ENCODE results near the gene PRKN.

The PRKN gene

DNA sequence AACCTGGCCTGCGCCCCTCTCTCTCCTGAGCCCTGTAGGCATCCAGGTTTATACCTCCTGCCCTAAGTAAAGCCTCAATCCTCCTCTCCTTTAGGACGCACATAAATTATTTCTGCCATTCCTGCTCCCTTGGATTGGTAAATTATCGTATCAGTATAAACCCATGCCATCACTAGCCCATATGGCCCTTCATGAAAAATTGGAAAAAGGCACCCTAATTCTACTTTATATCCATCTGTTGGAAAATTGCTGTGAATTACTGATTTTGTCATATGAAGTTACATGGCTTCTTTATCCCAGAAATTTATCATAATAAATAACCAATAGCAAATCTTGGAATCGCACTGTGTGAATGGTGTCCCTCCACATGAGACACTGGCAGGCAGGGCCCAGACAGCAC, 395.2 kb downstream of the PRKN start:
- DNase-seq, result no peak
- Mint-ChIP-seq H3K4me1 (ENCODE audit: low read depth) (no peaks in the 10 kb centered on the region), H3K27ac (no peak overlapping the region), H3K4me3 (no peak overlapping the region), H3K27me3 (no peaks in the 10 kb centered on the region), H3K9me3 (peaks cover 13% of the 10 kb centered on the region), H3K36me3 (ENCODE audit: low read depth) (peaks cover 4% of the 10 kb centered on the region)

DNA sequence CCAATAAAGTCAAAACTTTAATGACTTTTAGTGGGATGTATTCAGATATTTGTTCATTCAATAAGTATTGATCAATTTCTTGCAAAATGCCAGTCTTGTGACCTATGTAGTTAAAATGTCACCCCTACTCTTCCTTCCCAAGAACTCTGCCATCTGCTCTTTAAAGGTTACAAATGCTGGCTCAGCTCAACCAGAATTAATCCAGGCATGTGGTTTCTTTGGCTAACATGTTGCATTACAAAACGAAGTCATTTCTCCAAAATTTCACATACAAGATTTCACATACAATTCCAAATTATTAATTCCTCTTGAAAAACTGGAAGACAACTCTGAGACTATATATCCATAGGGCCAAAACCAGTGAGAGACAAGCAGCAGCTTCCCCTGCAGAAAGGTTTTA, 395.7 kb downstream of the PRKN start:
- no peak overlapping the region for H3K27ac Mint-ChIP-seq
- no peak for DNase-seq
- peaks cover 4% of the 10 kb centered on the region for H3K36me3 Mint-ChIP-seq (ENCODE audit: low read depth)
- H3K27me3 Mint-ChIP-seq, result no peaks in the 10 kb centered on the region
- H3K4me1 Mint-ChIP-seq (ENCODE audit: low read depth), result no peaks in the 10 kb centered on the region
- no peak overlapping the region for H3K4me3 Mint-ChIP-seq
- H3K9me3 Mint-ChIP-seq, result peaks cover 12% of the 10 kb centered on the region

DNA sequence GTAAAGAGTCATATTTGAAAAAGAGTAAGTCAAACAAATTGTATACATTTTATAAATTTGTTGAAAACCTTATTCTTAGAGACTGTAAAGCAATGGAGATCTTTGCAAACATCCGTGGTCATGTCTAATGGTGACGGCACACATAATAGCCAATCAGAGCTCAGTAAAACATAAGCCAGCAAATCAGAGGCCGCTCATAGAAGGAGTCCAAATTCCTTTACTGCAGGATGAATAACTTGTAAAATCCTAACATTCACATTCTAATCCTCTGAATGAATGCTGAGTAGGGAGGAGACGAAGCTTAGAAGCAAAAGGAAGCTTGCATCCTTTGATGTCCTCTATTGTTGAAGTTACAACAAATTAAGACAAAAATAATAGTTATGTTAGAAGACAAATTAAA, 401.7 kb downstream of the PRKN start:
- Mint-ChIP-seq H3K4me3 (no peak overlapping the region), H3K36me3 (ENCODE audit: low read depth) (no peaks in the 10 kb centered on the region), H3K27ac (no peak overlapping the region), H3K27me3 (no peaks in the 10 kb centered on the region), H3K4me1 (ENCODE audit: low read depth) (no peaks in the 10 kb centered on the region), H3K9me3 (peaks cover 16% of the 10 kb centered on the region)
- DNase-seq, result no peak

DNA sequence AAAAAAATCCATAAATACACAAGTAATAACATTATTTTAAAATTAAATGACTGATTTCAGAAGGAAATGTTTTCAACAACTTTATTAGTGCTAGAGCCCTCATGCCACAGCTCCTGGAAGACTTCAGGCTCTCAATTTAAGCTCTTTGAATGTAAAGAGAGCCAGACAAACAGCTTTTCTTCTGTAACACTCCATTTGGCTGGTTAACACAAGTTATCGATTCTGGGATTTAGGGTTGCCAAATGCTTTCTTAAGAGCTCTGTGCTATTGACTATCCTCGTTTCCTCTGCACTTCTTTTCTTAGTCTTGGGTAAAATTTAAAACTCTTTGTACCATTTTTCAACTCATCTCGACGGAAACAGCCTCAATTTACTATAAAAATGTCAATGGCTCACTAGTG, 402.5 kb downstream of the PRKN start:
- no peak for DNase-seq
- Mint-ChIP-seq H3K27ac (no peak overlapping the region), H3K36me3 (ENCODE audit: low read depth) (no peaks in the 10 kb centered on the region), H3K4me3 (no peak overlapping the region), H3K4me1 (ENCODE audit: low read depth) (no peaks in the 10 kb centered on the region), H3K9me3 (peaks cover 17% of the 10 kb centered on the region), H3K27me3 (no peaks in the 10 kb centered on the region)

DNA sequence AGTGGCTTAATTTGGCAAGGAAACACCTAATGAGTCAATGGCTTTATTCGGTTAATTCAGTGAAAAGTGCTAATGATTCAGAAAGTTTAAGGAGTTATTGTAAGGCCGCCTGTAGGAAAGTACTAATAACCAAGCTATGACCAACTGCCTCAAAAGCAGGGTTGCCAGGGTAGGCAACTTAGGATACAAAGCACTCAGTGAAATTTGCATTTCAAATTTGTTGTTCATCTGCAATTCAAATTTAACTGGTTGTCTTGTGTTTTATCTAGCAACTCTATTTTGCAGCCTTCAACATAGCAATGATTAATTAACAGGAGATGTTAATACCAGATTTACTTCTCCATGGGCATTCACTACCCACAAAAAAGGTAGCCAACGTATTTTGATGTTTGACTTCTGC, 412.3 kb downstream of the PRKN start:
- no peaks in the 10 kb centered on the region for H3K9me3 Mint-ChIP-seq
- H3K36me3 Mint-ChIP-seq (ENCODE audit: low read depth), result no peaks in the 10 kb centered on the region
- no peak overlapping the region for H3K4me3 Mint-ChIP-seq
- H3K27me3 Mint-ChIP-seq, result no peaks in the 10 kb centered on the region
- DNase-seq, result no peak
- H3K27ac Mint-ChIP-seq, result no peak overlapping the region
- no peaks in the 10 kb centered on the region for H3K4me1 Mint-ChIP-seq (ENCODE audit: low read depth)

DNA sequence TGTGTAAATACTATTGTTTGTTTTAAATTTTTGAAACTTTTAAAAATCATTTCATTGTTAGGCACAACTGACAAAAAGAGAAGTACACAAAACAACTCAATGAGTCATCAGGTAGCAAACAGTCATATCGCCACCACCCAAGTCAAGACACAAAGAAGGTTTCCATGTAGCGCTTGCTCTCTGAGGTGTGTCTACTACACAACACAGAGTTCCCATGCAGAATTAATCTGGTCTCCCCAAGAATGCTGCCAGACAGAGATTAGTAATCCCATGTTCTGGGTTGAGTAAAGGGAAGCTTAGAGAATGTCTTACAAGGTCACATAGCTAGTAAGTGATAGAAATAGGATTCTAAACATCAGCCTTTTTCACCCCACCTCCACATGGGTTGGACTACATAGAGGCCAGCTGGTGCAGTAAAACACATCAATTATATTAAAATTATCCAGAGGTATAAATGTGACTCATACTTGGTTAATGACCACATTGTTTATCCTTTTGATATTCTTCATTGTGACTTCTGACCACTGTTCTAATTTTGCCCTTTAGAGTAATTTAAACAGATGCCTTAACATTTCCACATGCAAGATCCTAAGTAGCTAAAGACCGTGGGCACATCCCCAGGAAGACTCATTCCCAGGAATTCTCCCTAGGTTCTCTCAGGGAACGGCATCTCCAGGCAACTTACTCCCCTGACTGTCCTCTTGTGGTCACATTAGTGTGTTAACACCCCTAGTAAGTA, 413.5 kb downstream of the PRKN start:
- H3K27ac Mint-ChIP-seq, result no peak overlapping the region
- no peaks in the 10 kb centered on the region for H3K36me3 Mint-ChIP-seq (ENCODE audit: low read depth)
- peaks cover 5% of the 10 kb centered on the region for H3K9me3 Mint-ChIP-seq
- H3K4me1 Mint-ChIP-seq (ENCODE audit: low read depth), result no peaks in the 10 kb centered on the region
- DNase-seq, result no peak
- no peaks in the 10 kb centered on the region for H3K27me3 Mint-ChIP-seq
- H3K4me3 Mint-ChIP-seq, result no peak overlapping the region

DNA sequence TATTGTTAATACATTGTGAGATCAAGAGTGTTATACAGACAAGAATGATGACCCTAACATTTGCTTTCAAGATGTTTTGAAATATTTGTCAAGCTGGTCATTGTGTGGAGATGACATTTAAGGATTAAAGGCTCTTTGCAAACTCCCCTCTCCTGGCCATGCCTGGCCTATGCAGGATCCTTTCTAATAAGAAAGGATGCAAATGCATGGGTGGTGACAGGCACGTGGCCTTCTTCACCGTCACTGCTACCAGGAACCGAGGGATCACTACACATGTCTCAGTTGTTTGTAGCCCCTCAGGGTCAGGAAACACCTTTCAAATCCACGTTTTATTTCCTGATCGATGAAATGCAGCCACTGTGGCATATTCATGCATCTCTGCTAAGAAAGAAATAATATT, 419.7 kb downstream of the PRKN start:
- peaks cover 5% of the 10 kb centered on the region for H3K9me3 Mint-ChIP-seq
- no peak overlapping the region for H3K27ac Mint-ChIP-seq
- no peaks in the 10 kb centered on the region for H3K4me1 Mint-ChIP-seq (ENCODE audit: low read depth)
- DNase-seq, result no peak
- no peaks in the 10 kb centered on the region for H3K36me3 Mint-ChIP-seq (ENCODE audit: low read depth)
- no peaks in the 10 kb centered on the region for H3K27me3 Mint-ChIP-seq
- no peak overlapping the region for H3K4me3 Mint-ChIP-seq

DNA sequence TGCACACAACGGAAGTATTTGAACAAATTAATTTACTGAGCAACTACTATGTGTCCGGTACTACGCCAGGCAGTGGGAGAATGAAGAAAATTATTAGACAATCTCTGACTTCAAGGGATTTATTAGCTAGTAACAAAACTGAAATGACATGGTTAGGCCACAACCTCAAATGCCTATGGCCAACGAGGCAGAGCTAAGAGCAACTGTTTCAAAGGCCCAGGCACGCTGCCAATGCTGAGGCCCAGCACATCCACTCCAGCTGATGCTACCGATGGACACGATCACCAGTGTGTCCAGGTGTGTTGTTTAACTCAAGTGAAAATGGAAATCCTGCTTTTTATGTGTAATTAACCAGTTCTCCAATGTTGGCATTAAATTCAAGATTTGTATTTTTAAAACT, 420.9 kb downstream of the PRKN start:
- Mint-ChIP-seq H3K27me3 (no peaks in the 10 kb centered on the region), H3K27ac (no peak overlapping the region), H3K36me3 (ENCODE audit: low read depth) (no peaks in the 10 kb centered on the region), H3K9me3 (peaks cover 5% of the 10 kb centered on the region), H3K4me1 (ENCODE audit: low read depth) (no peaks in the 10 kb centered on the region), H3K4me3 (no peak overlapping the region)
- DNase-seq, result no peak

DNA sequence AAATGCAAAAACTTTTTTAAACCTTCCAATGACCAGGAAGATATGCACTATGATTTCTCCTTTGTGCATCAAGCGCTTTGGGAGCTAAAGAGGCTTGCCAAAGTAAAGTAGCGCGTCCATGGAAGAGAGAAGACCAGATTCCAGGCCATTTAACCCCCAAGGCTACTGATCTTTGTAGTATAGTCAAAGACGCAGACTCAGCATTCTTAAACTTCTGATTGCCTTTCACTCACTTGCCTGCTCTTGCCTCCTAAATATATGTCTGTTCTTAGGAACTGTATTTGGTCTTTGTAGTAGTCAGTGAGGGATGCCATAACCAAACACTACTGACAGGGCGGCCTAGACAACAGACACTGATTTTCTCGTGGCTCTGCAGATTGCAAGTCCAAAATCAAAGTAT, 426.4 kb downstream of the PRKN start:
- no peaks in the 10 kb centered on the region for H3K4me1 Mint-ChIP-seq (ENCODE audit: low read depth)
- H3K27me3 Mint-ChIP-seq, result no peaks in the 10 kb centered on the region
- H3K27ac Mint-ChIP-seq, result no peak overlapping the region
- no peaks in the 10 kb centered on the region for H3K36me3 Mint-ChIP-seq (ENCODE audit: low read depth)
- no peaks in the 10 kb centered on the region for H3K9me3 Mint-ChIP-seq
- H3K4me3 Mint-ChIP-seq, result no peak overlapping the region
- no peak for DNase-seq

DNA sequence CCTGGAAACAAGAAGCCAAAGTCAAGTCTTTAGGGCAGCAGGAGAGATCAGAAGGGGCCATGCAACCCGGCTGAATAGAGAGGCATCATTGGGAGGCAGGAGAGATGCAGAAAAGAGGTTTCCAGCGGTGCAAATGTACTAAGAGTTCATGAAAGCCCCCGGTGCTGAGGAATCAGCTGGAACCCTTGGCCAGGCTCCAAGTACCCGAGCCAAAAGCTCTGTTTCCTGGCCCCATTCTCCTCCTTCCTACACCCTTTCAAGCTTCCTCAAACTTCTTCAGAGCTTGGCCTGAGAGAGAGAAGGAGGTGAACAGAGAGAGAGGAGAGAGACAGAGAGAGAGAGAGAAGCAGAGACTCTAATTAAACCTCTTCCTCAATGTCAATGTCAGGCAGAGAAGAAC, 433.5 kb downstream of the PRKN start:
- Mint-ChIP-seq H3K27me3 (no peaks in the 10 kb centered on the region), H3K9me3 (no peaks in the 10 kb centered on the region), H3K36me3 (ENCODE audit: low read depth) (no peaks in the 10 kb centered on the region), H3K27ac (no peak overlapping the region), H3K4me1 (ENCODE audit: low read depth) (no peaks in the 10 kb centered on the region), H3K4me3 (no peak overlapping the region)
- DNase-seq, result no peak

DNA sequence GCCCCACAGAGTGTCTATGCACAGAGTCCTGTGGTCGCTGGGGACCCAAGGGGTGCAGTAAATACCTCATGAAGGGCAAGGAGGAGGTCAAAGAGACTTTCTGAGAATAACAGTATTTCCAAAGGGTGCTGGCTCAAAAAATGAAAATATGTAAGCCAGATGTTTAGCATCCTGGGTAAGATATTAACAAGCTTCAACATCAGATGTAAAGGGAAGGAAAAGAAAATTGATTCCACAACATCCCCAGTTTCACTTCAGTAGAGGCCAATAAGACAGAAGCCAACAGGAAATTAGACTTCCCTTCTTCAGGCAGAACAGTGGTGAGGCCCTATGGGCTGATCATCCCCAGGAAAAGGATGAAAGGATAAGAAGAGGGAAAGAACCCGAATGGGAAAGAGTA, 434.7 kb downstream of the PRKN start:
- Mint-ChIP-seq H3K36me3 (ENCODE audit: low read depth) (no peaks in the 10 kb centered on the region), H3K4me3 (no peak overlapping the region), H3K27ac (no peak overlapping the region), H3K9me3 (no peaks in the 10 kb centered on the region), H3K4me1 (ENCODE audit: low read depth) (no peaks in the 10 kb centered on the region), H3K27me3 (no peaks in the 10 kb centered on the region)
- no peak for DNase-seq

DNA sequence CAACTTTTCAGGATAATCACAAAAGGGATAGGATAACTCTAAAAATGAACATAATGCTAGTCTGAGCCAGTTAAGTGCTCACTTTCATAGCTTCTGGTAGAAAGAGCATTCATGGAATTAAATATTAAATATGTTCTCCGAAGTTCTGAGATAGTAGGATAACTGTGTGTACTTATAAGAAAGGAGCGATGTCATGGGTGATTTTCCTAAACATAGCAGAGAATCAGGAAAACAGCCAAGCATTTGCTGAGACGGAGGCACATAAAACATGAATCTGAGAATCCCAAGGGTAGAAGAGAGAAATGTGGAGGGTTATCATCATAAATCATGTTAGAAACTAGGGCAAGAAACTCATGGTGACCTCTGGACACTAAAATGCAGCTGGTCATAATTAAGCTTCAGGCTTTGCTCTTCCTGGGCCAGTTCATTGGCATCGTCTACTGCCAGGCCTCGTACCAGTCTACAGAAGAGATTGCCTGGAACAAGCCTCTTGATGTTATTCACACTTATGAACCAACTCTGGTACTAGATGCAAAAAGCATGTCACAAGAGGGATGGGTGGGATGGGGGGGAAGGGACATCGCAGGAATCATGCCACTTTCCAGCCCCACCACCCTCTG, 436.6 kb downstream of the PRKN start:
- Mint-ChIP-seq H3K36me3 (ENCODE audit: low read depth) (no peaks in the 10 kb centered on the region), H3K27ac (no peak overlapping the region), H3K4me3 (no peak overlapping the region), H3K9me3 (no peaks in the 10 kb centered on the region), H3K4me1 (ENCODE audit: low read depth) (no peaks in the 10 kb centered on the region), H3K27me3 (no peaks in the 10 kb centered on the region)
- DNase-seq, result no peak

DNA sequence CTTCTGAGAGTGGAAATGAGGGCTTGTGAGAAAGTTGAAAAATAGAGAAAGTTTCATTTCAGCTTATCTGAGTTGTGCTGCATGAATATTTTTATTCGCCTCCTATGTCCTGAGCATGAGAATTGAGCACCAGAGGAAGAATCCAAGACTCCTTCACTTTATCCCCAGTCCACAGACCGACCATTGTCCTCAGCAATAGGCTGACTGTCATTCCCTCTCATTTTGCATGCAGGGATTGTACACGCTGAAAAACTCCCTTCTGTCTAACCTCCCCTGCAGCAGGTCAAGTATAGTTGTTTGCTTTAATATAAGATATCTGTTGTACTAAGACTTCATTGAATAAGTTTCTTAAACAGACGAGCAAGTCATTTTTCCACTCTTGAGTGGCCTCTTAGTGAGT, 437.6 kb downstream of the PRKN start:
- no peak overlapping the region for H3K4me3 Mint-ChIP-seq
- no peaks in the 10 kb centered on the region for H3K9me3 Mint-ChIP-seq
- no peaks in the 10 kb centered on the region for H3K27me3 Mint-ChIP-seq
- H3K4me1 Mint-ChIP-seq (ENCODE audit: low read depth), result no peaks in the 10 kb centered on the region
- no peak overlapping the region for H3K27ac Mint-ChIP-seq
- no peaks in the 10 kb centered on the region for H3K36me3 Mint-ChIP-seq (ENCODE audit: low read depth)
- no peak for DNase-seq

DNA sequence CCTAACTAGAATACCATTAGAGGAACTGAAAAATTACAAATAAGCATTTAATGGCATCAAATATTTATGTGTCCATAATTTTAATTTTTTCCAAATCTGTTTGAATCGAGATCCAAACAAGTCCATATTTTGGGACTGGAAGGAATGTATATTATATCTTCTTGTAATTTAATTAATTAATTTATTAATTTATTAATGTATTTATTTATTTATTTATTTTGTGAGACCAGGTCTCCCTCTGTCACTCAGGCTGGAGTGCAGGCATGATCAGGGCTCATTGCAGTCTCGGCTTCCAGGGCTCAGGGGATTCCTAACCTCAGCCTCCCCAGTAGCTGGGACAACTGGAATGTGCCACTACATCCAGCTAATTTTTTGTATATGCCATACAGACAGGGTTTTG, 453.6 kb downstream of the PRKN start:
- Mint-ChIP-seq H3K36me3 (ENCODE audit: low read depth) (no peaks in the 10 kb centered on the region), H3K27me3 (no peaks in the 10 kb centered on the region), H3K27ac (no peak overlapping the region), H3K4me1 (ENCODE audit: low read depth) (no peaks in the 10 kb centered on the region), H3K4me3 (no peak overlapping the region), H3K9me3 (no peaks in the 10 kb centered on the region)
- no peak for DNase-seq

DNA sequence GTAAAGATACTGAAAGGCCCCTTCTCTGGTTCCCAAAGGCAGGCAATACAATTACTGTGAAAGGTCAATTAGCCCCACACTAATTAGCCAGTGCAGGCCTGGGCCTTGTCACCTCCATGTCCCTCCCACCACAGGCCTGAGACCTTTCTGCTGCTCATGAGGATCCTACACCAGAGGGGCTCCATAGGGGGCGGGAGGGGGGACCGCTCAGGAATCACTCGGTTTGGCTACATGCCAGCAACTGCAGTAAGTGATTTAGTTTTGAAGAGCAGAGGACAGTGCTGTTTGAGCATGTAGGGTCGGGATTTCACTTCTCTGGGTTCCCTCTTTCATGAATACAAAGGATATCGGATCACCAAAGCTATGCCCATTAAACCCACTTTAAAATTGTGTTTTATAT, 455.6 kb downstream of the PRKN start:
- H3K9me3 Mint-ChIP-seq, result no peaks in the 10 kb centered on the region
- no peak overlapping the region for H3K27ac Mint-ChIP-seq
- H3K4me3 Mint-ChIP-seq, result no peak overlapping the region
- no peak for DNase-seq
- no peaks in the 10 kb centered on the region for H3K4me1 Mint-ChIP-seq (ENCODE audit: low read depth)
- no peaks in the 10 kb centered on the region for H3K36me3 Mint-ChIP-seq (ENCODE audit: low read depth)
- no peaks in the 10 kb centered on the region for H3K27me3 Mint-ChIP-seq

DNA sequence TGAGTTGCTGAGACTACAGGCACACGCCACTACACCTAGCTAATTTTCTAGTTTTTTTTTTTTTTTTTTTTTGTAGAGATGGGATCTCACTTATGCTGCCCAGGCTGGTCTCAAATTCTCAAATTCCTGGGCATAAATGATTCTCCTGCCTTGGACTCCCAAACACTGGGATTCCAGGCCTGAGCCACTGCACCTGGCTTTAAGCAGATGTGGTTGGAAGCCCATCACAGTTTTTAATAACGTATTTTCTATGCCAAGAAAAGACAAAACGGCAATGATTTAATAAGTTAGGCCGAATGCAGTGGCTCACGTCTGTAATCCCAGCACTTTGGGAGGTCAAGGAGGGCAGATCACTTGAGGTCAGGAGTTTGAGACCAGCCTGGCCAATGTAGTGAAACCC, 456.6 kb downstream of the PRKN start:
- Mint-ChIP-seq H3K9me3 (no peaks in the 10 kb centered on the region), H3K4me1 (ENCODE audit: low read depth) (no peaks in the 10 kb centered on the region), H3K4me3 (no peak overlapping the region), H3K27ac (no peak overlapping the region), H3K27me3 (no peaks in the 10 kb centered on the region), H3K36me3 (ENCODE audit: low read depth) (no peaks in the 10 kb centered on the region)
- DNase-seq, result no peak
